HG02759 (cell line): ENCODE results near the gene ITGAV.

ENCODE experiments used
- ATAC-seq: cut with Tn5 transposase; IDR thresholded peaks from one replicate; pipeline ENCODE4 v1.9.1; 2021; ENCODE audit warnings: mild to moderate bottlenecking, moderate library complexity; ENCODE audit not compliant: unreplicated experiment

Gene ITGAV

GRCh38 chr2:186716004-186716403 lies 126.1 kb downstream of the ITGAV start:
- no peak for ATAC-seq

- ATAC-seq: no peak
Observed at GRCh38 chr2:186716899-186717298, 127.0 kb downstream of the ITGAV start.

GRCh38 chr2:186717320-186718007 lies 127.6 kb downstream of the ITGAV start:
- ATAC-seq: no peak

GRCh38 chr2:186718122-186718521 lies 128.3 kb downstream of the ITGAV start:
- no peak for ATAC-seq

- no peak for ATAC-seq
Observed at GRCh38 chr2:186718903-186719302, 129.0 kb downstream of the ITGAV start.

- ATAC-seq: no peak
Observed at GRCh38 chr2:186721956-186722355, 132.1 kb downstream of the ITGAV start.

GRCh38 chr2:186724736-186725135 lies 134.9 kb downstream of the ITGAV start:
- ATAC-seq: no peak

- no peak for ATAC-seq
Observed at GRCh38 chr2:186725783-186726182, 135.9 kb downstream of the ITGAV start.

- ATAC-seq: no peak
Observed at GRCh38 chr2:186726938-186727337, 137.1 kb downstream of the ITGAV start.

GRCh38 chr2:186728631-186729030 lies 138.8 kb downstream of the ITGAV start:
- no peak for ATAC-seq
